HEK293 (cell line): ENCODE data around the gene IGFBP2.

Experiments
- GLI4 ChIP-seq: fragments of 450-650 bp; formaldehyde crosslinking; IDR thresholded peaks from 2 replicates; pipeline ENCODE4 v1.5.1; 2016; ENCODE audit warnings: missing biosample characterization, missing genetic modification characterization
- HOXA7 ChIP-seq: sonication (generic); formaldehyde crosslinking; IDR thresholded peaks from 2 replicates; pipeline ENCODE4 v1.8.1; 2022; ENCODE audit warnings: missing genetic modification reagents, borderline replicate concordance
- KLF9 ChIP-seq: fragments of 450-650 bp; formaldehyde crosslinking; IDR thresholded peaks from 2 replicates; pipeline ENCODE4 v1.5.1; 2016; ENCODE audit warnings: missing biosample characterization, missing genetic modification characterization, low read depth
- SP2 ChIP-seq: fragments of 450-650 bp; formaldehyde crosslinking; IDR thresholded peaks from 2 replicates; pipeline ENCODE4 v1.5.1; 2016; ENCODE audit warnings: missing biosample characterization, missing genetic modification characterization
- ZBTB7A ChIP-seq: fragments of 450-650 bp; formaldehyde crosslinking; IDR thresholded peaks from 2 replicates; pipeline ENCODE4 v1.5.1; 2016; ENCODE audit warnings: low read depth, missing biosample characterization, missing genetic modification characterization
- ZBTB8A ChIP-seq: fragments of 450-650 bp; formaldehyde crosslinking; IDR thresholded peaks from 2 replicates; pipeline ENCODE4 v1.5.1; 2016; ENCODE audit warnings: missing biosample characterization, missing genetic modification characterization
- ZNF114 ChIP-seq: fragments of 450-650 bp; formaldehyde crosslinking; IDR thresholded peaks from 2 replicates; pipeline ENCODE4 v1.5.0; 2017; ENCODE audit warnings: missing biosample characterization, missing genetic modification characterization
- ZNF133 ChIP-seq: fragments of 450-650 bp; formaldehyde crosslinking; IDR thresholded peaks from 2 replicates; pipeline ENCODE4 v1.5.1; 2016; ENCODE audit warnings: missing biosample characterization, missing genetic modification characterization
- ZNF155 ChIP-seq: fragments of 450-650 bp; formaldehyde crosslinking; IDR thresholded peaks from 2 replicates; pipeline ENCODE4 v1.5.1; 2016; ENCODE audit warnings: missing biosample characterization, missing genetic modification characterization
- ZNF16 ChIP-seq: fragments of 450-650 bp; formaldehyde crosslinking; IDR thresholded peaks from 2 replicates; pipeline ENCODE4 v1.5.1; 2016; ENCODE audit warnings: low read depth, missing biosample characterization, missing genetic modification characterization
- ZNF2 ChIP-seq: fragments of 450-650 bp; formaldehyde crosslinking; IDR thresholded peaks from 2 replicates; pipeline ENCODE4 v1.5.1; 2016; ENCODE audit warnings: missing biosample characterization, missing genetic modification characterization
- ZNF223 ChIP-seq: fragments of 450-650 bp; formaldehyde crosslinking; IDR thresholded peaks from 2 replicates; pipeline ENCODE4 v1.5.1; 2016; ENCODE audit warnings: missing biosample characterization, missing genetic modification characterization
- ZNF274 ChIP-seq, 2 experiments: fragments of 200-500 bp in 1 of 2; fragments of 450-650 bp in 1 of 2; sonication (Bioruptor generic) in 1 of 2; formaldehyde crosslinking in 1 of 2; IDR thresholded peaks; 2 replicates each; pipeline versions ENCODE4 v1.5.1 to v1.6.1; 2014 to 2016; ENCODE audit warnings: borderline replicate concordance in 1 of 2, inconsistent platforms in 1 of 2, low read length in 1 of 2, missing biosample characterization in 1 of 2, missing genetic modification characterization in 1 of 2
- ZNF341 ChIP-seq: fragments of 450-650 bp; formaldehyde crosslinking; IDR thresholded peaks from 2 replicates; pipeline ENCODE4; 2016; ENCODE audit warnings: low read depth, missing biosample characterization, missing genetic modification characterization
- ZNF423 ChIP-seq: fragments of 450-650 bp; formaldehyde crosslinking; IDR thresholded peaks from 2 replicates; pipeline ENCODE4 v1.5.1; 2016; ENCODE audit warnings: missing biosample characterization, missing genetic modification characterization
- ZNF473 ChIP-seq: fragments of 450-650 bp; formaldehyde crosslinking; IDR thresholded peaks from 2 replicates; pipeline ENCODE4 v1.5.1; 2017; ENCODE audit warnings: missing biosample characterization, missing genetic modification characterization
- ZNF521 ChIP-seq: fragments of 450-650 bp; formaldehyde crosslinking; IDR thresholded peaks from 2 replicates; pipeline ENCODE4 v1.5.1; 2017; ENCODE audit warnings: missing biosample characterization, mild to moderate bottlenecking, missing genetic modification characterization
- ZNF558 ChIP-seq: fragments of 450-650 bp; formaldehyde crosslinking; IDR thresholded peaks from 2 replicates; pipeline ENCODE4 v1.5.1; 2016; ENCODE audit warnings: missing biosample characterization, missing genetic modification characterization
- ZNF610 ChIP-seq: fragments of 450-650 bp; formaldehyde crosslinking; IDR thresholded peaks from 2 replicates; pipeline ENCODE4 v1.5.1; 2016; ENCODE audit warnings: missing biosample characterization, missing genetic modification characterization, borderline replicate concordance
- ZNF660 ChIP-seq: fragments of 450-650 bp; IDR thresholded peaks from 2 replicates; pipeline ENCODE4 v1.5.1; 2018; ENCODE audit warnings: missing biosample characterization, mild to moderate bottlenecking, missing genetic modification characterization
- ZNF670 ChIP-seq: fragments of 450-650 bp; formaldehyde crosslinking; IDR thresholded peaks from 2 replicates; pipeline ENCODE4 v1.5.1; 2016; ENCODE audit warnings: missing biosample characterization, missing genetic modification characterization, low read depth
- ZNF677 ChIP-seq: fragments of 450-650 bp; IDR thresholded peaks from 2 replicates; pipeline ENCODE4 v1.5.0; 2018; ENCODE audit warnings: missing biosample characterization, mild to moderate bottlenecking, missing genetic modification characterization, moderate library complexity
- ZNF830 ChIP-seq: fragments of 450-650 bp; IDR thresholded peaks from 2 replicates; pipeline ENCODE4 v1.5.0; 2018; ENCODE audit warnings: missing biosample characterization, missing genetic modification characterization, low read depth, mild to moderate bottlenecking, moderate library complexity
- TF ChIP-seq, protein P1 (sequence below): fragments of 450-650 bp; formaldehyde crosslinking; IDR thresholded peaks from 2 replicates; pipeline ENCODE4 v1.5.1; 2017; ENCODE audit warnings: missing biosample characterization, missing genetic modification characterization
- TF ChIP-seq, protein P2 (sequence below): fragments of 450-650 bp; formaldehyde crosslinking; IDR thresholded peaks from 2 replicates; pipeline ENCODE4 v1.5.1; 2016; ENCODE audit warnings: missing biosample characterization, missing genetic modification characterization
- TF ChIP-seq, protein P3 (sequence below): fragments of 450-650 bp; formaldehyde crosslinking; optimal IDR thresholded peaks from 2 replicates; pipeline ENCODE3; 2016; ENCODE audit warnings: missing biosample characterization, mild to moderate bottlenecking, missing genetic modification characterization
- TF ChIP-seq, protein P4 (sequence below): fragments of 450-650 bp; formaldehyde crosslinking; IDR thresholded peaks from 2 replicates; pipeline ENCODE4; 2016; ENCODE audit warnings: missing biosample characterization, missing genetic modification characterization
- TF ChIP-seq, protein P5 (sequence below): fragments of 450-650 bp; formaldehyde crosslinking; IDR thresholded peaks from 2 replicates; pipeline ENCODE4 v1.5.1; 2016; ENCODE audit warnings: missing biosample characterization, missing genetic modification characterization

IGFBP2 gene

DNA sequence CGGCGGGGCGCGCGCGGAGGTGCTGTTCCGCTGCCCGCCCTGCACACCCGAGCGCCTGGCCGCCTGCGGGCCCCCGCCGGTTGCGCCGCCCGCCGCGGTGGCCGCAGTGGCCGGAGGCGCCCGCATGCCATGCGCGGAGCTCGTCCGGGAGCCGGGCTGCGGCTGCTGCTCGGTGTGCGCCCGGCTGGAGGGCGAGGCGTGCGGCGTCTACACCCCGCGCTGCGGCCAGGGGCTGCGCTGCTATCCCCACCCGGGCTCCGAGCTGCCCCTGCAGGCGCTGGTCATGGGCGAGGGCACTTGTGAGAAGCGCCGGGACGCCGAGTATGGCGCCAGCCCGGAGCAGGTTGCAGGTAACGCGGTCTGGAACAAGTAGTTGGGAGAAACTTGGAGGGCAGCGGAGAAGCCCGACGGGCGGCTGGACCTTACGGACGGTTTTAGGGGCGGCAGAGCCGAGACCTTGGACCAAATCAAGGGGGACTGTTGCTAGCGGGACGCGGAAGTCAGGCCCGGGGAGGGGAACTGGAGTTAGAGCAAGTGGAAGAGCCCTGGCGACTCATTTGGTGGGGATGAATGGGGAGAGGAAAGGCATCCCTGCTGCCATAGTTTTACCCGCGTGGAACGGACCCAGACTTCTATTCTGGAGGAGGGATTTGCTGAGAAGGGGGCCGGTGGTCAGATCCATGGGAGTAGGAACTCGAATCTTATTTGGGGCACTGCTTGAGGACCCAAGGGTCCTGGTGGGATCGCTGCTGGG, 573 bp downstream of the IGFBP2 start (continued):
- TF ChIP-seq, protein P1, sequence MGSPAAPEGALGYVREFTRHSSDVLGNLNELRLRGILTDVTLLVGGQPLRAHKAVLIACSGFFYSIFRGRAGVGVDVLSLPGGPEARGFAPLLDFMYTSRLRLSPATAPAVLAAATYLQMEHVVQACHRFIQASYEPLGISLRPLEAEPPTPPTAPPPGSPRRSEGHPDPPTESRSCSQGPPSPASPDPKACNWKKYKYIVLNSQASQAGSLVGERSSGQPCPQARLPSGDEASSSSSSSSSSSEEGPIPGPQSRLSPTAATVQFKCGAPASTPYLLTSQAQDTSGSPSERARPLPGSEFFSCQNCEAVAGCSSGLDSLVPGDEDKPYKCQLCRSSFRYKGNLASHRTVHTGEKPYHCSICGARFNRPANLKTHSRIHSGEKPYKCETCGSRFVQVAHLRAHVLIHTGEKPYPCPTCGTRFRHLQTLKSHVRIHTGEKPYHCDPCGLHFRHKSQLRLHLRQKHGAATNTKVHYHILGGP (tag by site-specific recombination): no peak
- TF ChIP-seq, protein P2, sequence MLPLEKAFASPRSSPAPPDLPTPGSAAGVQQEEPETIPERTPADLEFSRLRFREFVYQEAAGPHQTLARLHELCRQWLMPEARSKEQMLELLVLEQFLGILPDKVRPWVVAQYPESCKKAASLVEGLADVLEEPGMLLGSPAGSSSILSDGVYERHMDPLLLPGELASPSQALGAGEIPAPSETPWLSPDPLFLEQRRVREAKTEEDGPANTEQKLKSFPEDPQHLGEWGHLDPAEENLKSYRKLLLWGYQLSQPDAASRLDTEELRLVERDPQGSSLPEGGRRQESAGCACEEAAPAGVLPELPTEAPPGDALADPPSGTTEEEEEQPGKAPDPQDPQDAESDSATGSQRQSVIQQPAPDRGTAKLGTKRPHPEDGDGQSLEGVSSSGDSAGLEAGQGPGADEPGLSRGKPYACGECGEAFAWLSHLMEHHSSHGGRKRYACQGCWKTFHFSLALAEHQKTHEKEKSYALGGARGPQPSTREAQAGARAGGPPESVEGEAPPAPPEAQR (tag by site-specific recombination): no peak
- TF ChIP-seq HOXA7 (no peak), ZNF677 (tag by site-specific recombination) (no peak), ZNF16 (tag by site-specific recombination) (no peak), ZNF274 (IDR thresholded peaks at IDR 0.05; ENCODE audit: low read length) (no peak), ZNF274 (tag by site-specific recombination; IDR thresholded peaks at IDR 0.05; ENCODE audit: borderline replicate concordance) (no peak), ZNF423 (tag by site-specific recombination) (no peak; the same call in 1 of the 2 replicates), ZNF660 (tag by site-specific recombination) (no peak), ZNF114 (tag by site-specific recombination) (no peak), ZNF133 (tag by site-specific recombination) (no peak), ZNF223 (tag by site-specific recombination) (no peak), ZNF155 (tag by site-specific recombination) (no peak), ZBTB7A (tag by site-specific recombination) (no peak), GLI4 (no peak), ZNF473 (no peak), ZNF830 (no peak), ZNF2 (tag by site-specific recombination) (no peak), ZNF670 (tag by site-specific recombination) (no peak), ZBTB8A (tag by site-specific recombination) (peak; percentile 68), ZNF521 (tag by site-specific recombination) (no peak), SP2 (tag by site-specific recombination) (no peak), ZNF341 (tag by site-specific recombination) (peak; percentile 98), ZNF610 (tag by site-specific recombination) (no peak), ZNF558 (tag by site-specific recombination) (no peak), KLF9 (tag by site-specific recombination) (no peak)
- TF ChIP-seq, protein P3, sequence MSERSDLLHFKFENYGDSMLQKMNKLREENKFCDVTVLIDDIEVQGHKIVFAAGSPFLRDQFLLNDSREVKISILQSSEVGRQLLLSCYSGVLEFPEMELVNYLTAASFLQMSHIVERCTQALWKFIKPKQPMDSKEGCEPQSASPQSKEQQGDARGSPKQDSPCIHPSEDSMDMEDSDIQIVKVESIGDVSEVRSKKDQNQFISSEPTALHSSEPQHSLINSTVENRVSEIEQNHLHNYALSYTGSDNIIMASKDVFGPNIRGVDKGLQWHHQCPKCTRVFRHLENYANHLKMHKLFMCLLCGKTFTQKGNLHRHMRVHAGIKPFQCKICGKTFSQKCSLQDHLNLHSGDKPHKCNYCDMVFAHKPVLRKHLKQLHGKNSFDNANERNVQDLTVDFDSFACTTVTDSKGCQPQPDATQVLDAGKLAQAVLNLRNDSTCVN: peak; percentile 9
- TF ChIP-seq, protein P4, sequence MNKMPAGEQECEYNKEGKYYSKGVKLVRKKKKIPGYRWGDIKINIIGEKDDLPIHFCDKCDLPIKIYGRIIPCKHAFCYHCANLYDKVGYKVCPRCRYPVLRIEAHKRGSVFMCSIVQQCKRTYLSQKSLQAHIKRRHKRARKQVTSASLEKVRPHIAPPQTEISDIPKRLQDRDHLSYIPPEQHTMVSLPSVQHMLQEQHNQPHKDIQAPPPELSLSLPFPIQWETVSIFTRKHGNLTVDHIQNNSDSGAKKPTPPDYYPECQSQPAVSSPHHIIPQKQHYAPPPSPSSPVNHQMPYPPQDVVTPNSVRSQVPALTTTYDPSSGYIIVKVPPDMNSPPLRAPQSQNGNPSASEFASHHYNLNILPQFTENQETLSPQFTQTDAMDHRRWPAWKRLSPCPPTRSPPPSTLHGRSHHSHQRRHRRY (tag by site-specific recombination): no peak
- TF ChIP-seq, protein P5, sequence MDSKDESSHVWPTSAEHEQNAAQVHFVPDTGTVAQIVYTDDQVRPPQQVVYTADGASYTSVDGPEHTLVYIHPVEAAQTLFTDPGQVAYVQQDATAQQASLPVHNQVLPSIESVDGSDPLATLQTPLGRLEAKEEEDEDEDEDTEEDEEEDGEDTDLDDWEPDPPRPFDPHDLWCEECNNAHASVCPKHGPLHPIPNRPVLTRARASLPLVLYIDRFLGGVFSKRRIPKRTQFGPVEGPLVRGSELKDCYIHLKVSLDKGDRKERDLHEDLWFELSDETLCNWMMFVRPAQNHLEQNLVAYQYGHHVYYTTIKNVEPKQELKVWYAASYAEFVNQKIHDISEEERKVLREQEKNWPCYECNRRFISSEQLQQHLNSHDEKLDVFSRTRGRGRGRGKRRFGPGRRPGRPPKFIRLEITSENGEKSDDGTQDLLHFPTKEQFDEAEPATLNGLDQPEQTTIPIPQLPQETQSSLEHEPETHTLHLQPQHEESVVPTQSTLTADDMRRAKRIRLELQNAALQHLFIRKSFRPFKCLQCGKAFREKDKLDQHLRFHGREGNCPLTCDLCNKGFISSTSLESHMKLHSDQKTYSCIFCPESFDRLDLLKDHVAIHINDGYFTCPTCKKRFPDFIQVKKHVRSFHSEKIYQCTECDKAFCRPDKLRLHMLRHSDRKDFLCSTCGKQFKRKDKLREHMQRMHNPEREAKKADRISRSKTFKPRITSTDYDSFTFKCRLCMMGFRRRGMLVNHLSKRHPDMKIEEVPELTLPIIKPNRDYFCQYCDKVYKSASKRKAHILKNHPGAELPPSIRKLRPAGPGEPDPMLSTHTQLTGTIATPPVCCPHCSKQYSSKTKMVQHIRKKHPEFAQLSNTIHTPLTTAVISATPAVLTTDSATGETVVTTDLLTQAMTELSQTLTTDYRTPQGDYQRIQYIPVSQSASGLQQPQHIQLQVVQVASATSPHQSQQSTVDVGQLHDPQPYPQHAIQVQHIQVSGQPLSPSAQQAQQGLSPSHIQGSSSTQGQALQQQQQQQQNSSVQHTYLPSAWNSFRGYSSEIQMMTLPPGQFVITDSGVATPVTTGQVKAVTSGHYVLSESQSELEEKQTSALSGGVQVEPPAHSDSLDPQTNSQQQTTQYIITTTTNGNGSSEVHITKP (tag by site-specific recombination): peak; percentile 93
